GM13977 (cell line): ENCODE results near the gene HVCN1.

ENCODE experiments used
- DNase-seq: peaks from one replicate; pipeline ENCODE4 v3.0.0; 2012; ENCODE audit warnings: low spot score
- CTCF ChIP-seq: IDR thresholded peaks from 2 replicates; pipeline ENCODE4 v1.5.1; 2012; ENCODE audit warnings: mild to moderate bottlenecking, control low read depth; ENCODE audit not compliant: insufficient read depth; ENCODE audit errors: extremely low read depth, missing control alignments
- in situ Hi-C: fragments of 300-500 bp; cut with MboI; formaldehyde crosslinking; loops from one replicate; pipeline ENCODE4 v1.12.0; 2022; ENCODE audit warnings: low sequenced_read_pairs, low pct_unique_long_range_greater_than_20kb, mixed read lengths, inconsistent platforms; ENCODE audit not compliant: unreplicated experiment

HVCN1 gene

DNA sequence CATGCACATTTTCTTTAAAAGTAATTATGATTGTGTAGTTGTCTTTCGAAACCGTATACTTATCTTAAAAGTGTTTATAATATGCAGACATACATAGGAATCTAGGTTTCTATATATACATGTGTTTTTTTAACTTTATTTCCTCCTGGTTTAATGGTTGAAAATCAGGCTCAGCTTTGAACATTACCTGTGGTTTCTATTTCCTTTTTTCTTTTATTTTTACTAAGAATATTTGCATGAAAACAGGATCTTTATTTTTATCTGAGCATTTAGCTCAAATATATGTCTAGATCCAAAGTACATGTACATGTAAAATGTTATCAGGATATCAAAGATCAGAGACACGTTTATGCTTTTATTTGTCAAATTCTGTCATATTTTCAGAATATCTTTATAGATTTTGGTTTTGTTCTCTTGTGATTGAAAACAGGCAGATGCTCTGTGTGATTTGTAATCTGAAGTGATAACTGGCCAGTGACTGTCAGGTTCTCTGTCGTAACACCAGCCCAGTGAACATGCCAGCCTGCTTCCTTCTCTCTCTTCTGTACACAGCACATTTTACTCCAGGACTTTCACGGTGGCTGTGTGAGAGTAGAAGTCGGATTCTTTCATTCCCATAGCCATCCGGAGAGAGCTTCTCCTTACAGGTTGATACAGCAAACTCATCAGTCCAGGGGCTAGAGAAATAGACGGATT is 61.3 kb downstream of the HVCN1 start:
- DNase-seq: no peak
- in situ Hi-C loops: no loop called here
- TF ChIP-seq CTCF: no peak

- in situ Hi-C loops: no loop called here
Observed at GRCh38 chr12:110622582-110622981, 66.3 kb downstream of the HVCN1 start.

DNA sequence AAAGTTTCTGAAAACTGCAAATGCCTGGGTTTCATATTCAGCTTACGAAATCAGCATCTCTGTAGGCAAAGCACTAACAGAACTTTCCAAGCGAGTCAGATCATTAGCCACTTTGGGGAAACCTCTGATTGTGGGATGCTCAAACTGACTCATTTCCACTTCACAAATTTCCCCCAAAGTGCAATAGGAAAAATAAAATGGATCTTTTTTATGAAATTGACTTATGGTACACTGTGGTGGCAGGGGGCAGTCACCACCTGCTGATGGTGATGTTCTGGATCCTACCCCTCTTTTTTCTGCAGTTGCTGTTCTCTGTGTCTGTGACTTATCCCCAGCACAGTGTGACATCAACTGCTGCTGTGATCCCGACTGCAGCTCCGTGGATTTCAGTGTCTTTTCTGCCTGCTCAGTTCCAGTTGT is 69.4 kb downstream of the HVCN1 start:
- peak; percentile 50 for DNase-seq

More at GRCh38 chr12:110622582-110622981, 66.3 kb downstream of the HVCN1 start:
- TF ChIP-seq CTCF: no peak
- no peak for DNase-seq

DNA sequence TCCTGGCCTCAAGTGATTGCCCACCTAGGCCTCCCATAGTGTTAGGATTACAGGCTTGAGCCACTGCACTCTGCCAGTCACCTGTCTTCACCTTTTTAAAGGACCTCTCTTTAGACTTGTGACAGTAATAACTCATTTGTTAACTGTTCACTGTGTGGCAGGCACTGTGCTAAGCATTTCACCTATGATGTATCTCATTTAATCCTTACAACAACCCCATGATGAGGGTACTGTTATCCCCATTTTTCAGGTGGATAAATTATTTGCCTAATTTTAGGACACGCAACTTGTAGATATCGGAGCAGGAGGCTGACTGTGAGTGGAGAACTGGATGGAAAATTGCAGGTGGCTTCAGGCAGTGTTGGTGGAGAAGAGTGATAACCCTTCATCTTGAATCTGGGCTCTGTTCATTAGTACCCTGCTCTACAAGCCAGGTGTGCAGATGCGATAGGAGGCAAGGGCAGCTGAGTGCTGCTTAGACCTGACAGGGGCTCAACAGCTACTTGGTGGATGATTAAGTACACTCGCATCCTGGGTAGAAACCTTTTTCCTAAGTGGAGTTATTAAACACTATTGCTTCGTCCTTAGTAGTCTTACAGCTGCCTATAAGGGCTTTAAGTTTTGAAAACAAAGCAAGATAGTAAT is 72.3 kb downstream of the HVCN1 start:
- in situ Hi-C loops: loop anchor here (10.0 kb wide), 1 partner anchor 208 kb away; no protein-coding TSS in a partner anchor
- TF ChIP-seq CTCF: no peak
- no peak for DNase-seq

More for the DNA sequence above, 69.4 kb downstream of the HVCN1 start:
- in situ Hi-C loops: loop anchor here (10.0 kb wide), 1 partner anchor 205 kb away; no protein-coding TSS in a partner anchor
- peak; percentile 52 for TF ChIP-seq CTCF

DNA sequence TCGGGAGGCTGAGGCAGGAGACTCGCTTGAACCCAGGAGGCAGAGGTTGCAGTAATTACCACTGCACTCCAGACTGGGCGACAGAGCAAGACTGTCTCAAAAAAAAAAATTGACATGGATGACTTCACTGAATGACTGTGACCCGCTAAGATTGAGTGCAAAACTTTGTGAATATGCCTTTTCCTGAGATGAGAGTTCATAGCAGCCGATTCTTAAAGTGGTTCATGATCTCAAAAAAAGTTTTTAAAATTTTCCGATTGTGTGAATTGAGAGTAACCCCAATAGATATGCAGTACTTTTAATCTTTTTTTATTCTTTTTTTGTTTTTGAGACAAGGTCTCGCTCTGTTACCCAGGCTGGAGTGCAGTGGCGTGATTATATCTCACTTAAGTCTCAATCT is 73.7 kb downstream of the HVCN1 start:
- DNase-seq: peak; percentile 45
- no peak for TF ChIP-seq CTCF
- in situ Hi-C loops: loop anchor here (10.0 kb wide), 1 partner anchor 210 kb away; no protein-coding TSS in a partner anchor

DNA sequence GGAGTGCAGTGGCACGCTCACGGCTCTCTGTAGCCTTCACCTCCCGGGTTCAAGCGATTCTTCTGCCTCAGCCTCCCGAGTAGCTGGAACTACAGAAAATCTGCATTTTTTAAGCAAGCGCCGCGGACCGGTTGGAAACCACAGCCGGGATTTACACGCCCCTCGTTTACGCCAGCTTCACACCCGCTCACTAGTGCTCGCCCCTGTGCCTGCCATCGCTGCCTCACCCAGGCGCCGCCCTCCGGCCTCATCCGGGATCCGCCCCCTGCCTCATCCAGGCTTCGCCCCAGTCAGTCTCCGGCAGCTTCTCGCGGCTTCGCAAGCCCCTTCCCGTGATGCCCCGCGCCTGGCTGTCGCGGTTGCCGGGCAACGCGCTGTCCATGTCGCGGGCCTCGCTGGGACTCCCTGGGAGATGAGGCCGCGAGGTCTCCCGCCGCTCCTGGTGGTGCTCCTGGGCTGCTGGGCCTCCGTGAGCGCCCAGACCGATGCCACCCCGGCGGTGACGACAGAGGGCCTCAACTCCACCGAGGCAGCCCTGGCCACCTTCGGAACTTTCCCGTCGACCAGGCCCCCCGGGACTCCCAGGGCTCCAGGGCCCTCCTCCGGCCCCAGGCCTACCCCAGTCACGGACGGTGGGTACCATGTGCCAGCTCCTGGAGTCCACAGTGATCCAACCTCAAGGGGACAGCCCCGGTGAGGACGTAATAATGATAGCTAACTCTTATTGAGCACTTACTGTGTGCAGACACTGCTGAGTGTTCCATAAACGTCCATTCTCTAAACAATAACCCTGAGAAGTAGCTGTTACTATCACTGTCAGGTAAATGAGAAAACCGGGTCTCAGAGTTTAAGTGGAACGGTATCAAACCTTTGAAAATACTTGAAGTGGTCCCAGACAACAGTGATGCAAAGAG is 74.9 kb downstream of the HVCN1 start, which contains the start of gene TCTN1:
TSS of gene TCTN1 (plus strand) at position 359 of the 914 bp plus-strand sequence. CDS start at position 413, 54 bp downstream.
- in situ Hi-C loops: loop anchor here (10.0 kb wide), 1 partner anchor 211 kb away; no protein-coding TSS in a partner anchor
- no peak for TF ChIP-seq CTCF
- peak; percentile 94 for DNase-seq
